Dendritic cell treated with granulocyte-macrophage colony-stimulating factor and Interleukin-4, amounts not matched to agents 40 ng/mL and 50 ng/mL, for 4 days (primary cell): ENCODE results near the gene SLC7A5.

Experiments used
- H3K27ac Mint-ChIP-seq: one replicate; pipeline ENCODE4 v1.8.0; 2022; ENCODE audit warnings: mild to moderate bottlenecking, mixed read lengths
- H3K27me3 Mint-ChIP-seq: one replicate; pipeline ENCODE4 v1.8.0; 2022; ENCODE audit warnings: mild to moderate bottlenecking, mixed read lengths
- H3K36me3 Mint-ChIP-seq: one replicate; pipeline ENCODE4 v1.8.0; 2022; ENCODE audit warnings: low read depth, mixed read lengths
- H3K4me1 Mint-ChIP-seq: one replicate; pipeline ENCODE4 v1.8.0; 2022; ENCODE audit warnings: low read depth, mixed read lengths
- H3K4me3 Mint-ChIP-seq: one replicate; pipeline ENCODE4 v1.8.0; 2022; ENCODE audit warnings: mild to moderate bottlenecking, moderate library complexity, mixed read lengths
- H3K9me3 Mint-ChIP-seq: one replicate; pipeline ENCODE4 v1.8.0; 2022; ENCODE audit warnings: mixed read lengths
- intact Hi-C: fragments of 100-400 bp; cut with micrococcal nuclease; formaldehyde crosslinking; loops from one replicate; pipeline ENCODE4 v1.15.0; 2022

SLC7A5 gene

GRCh38 chr16:87842209-87842869 lies 27.0 kb downstream of the SLC7A5 start:
- Mint-ChIP-seq H3K36me3 (peaks cover 47% of the 10 kb centered on the region), H3K9me3 (no peaks in the 10 kb centered on the region), H3K4me3 (no peak overlapping the region), H3K27ac (no peak overlapping the region), H3K4me1 (peaks cover under 1% of the 10 kb centered on the region), H3K27me3 (no peaks in the 10 kb centered on the region)
- intact Hi-C loops, result no loop called here

GRCh38 chr16:87841340-87842208 lies 27.7 kb downstream of the SLC7A5 start:
- H3K36me3 Mint-ChIP-seq, result peaks cover 47% of the 10 kb centered on the region
- H3K4me1 Mint-ChIP-seq, result peaks cover 7% of the 10 kb centered on the region
- H3K4me3 Mint-ChIP-seq, result no peak overlapping the region
- no peaks in the 10 kb centered on the region for H3K27me3 Mint-ChIP-seq
- H3K27ac Mint-ChIP-seq, result no peak overlapping the region
- intact Hi-C loops, result no loop called here
- no peaks in the 10 kb centered on the region for H3K9me3 Mint-ChIP-seq

- Mint-ChIP-seq H3K9me3 (no peaks in the 10 kb centered on the region), H3K36me3 (peaks cover 56% of the 10 kb centered on the region), H3K27ac (no peak overlapping the region), H3K4me3 (no peak overlapping the region), H3K4me1 (peaks cover 14% of the 10 kb centered on the region), H3K27me3 (no peaks in the 10 kb centered on the region)
- intact Hi-C loops, result no loop called here
Observed at GRCh38 chr16:87840271-87840978, 28.9 kb downstream of the SLC7A5 start.

- Mint-ChIP-seq H3K27me3 (no peaks in the 10 kb centered on the region), H3K4me3 (no peak overlapping the region), H3K9me3 (no peaks in the 10 kb centered on the region), H3K4me1 (peaks cover 15% of the 10 kb centered on the region), H3K36me3 (peaks cover 54% of the 10 kb centered on the region), H3K27ac (no peak overlapping the region)
- intact Hi-C loops, result no loop called here
Observed at GRCh38 chr16:87839542-87840270, 29.6 kb downstream of the SLC7A5 start.

GRCh38 chr16:87838643-87839541 lies 30.4 kb downstream of the SLC7A5 start:
- Mint-ChIP-seq H3K27me3 (no peaks in the 10 kb centered on the region), H3K36me3 (peaks cover 59% of the 10 kb centered on the region), H3K4me3 (no peak overlapping the region), H3K4me1 (peaks cover 23% of the 10 kb centered on the region), H3K27ac (no peak overlapping the region), H3K9me3 (no peaks in the 10 kb centered on the region)
- intact Hi-C loops, result no loop called here

GRCh38 chr16:87837627-87838289 lies 31.5 kb downstream of the SLC7A5 start:
- peaks cover 29% of the 10 kb centered on the region for H3K4me1 Mint-ChIP-seq
- H3K27me3 Mint-ChIP-seq, result no peaks in the 10 kb centered on the region
- intact Hi-C loops, result no loop called here
- no peak overlapping the region for H3K27ac Mint-ChIP-seq
- no peak overlapping the region for H3K4me3 Mint-ChIP-seq
- H3K36me3 Mint-ChIP-seq, result peaks cover 65% of the 10 kb centered on the region
- no peaks in the 10 kb centered on the region for H3K9me3 Mint-ChIP-seq

- intact Hi-C loops, result no loop called here
- Mint-ChIP-seq H3K4me3 (no peak overlapping the region), H3K4me1 (peaks cover 33% of the 10 kb centered on the region), H3K9me3 (no peaks in the 10 kb centered on the region), H3K36me3 (peaks cover 72% of the 10 kb centered on the region), H3K27ac (no peak overlapping the region), H3K27me3 (no peaks in the 10 kb centered on the region)
Observed at GRCh38 chr16:87836844-87837581, 32.3 kb downstream of the SLC7A5 start.

GRCh38 chr16:87836346-87836843 lies 32.9 kb downstream of the SLC7A5 start:
- peaks cover 33% of the 10 kb centered on the region for H3K4me1 Mint-ChIP-seq
- no peak overlapping the region for H3K4me3 Mint-ChIP-seq
- intact Hi-C loops, result no loop called here
- no peaks in the 10 kb centered on the region for H3K27me3 Mint-ChIP-seq
- no peaks in the 10 kb centered on the region for H3K9me3 Mint-ChIP-seq
- no peak overlapping the region for H3K27ac Mint-ChIP-seq
- H3K36me3 Mint-ChIP-seq, result peaks cover 79% of the 10 kb centered on the region

- Mint-ChIP-seq H3K27me3 (no peaks in the 10 kb centered on the region), H3K4me3 (no peak overlapping the region), H3K36me3 (peaks cover 84% of the 10 kb centered on the region), H3K27ac (no peak overlapping the region), H3K9me3 (no peaks in the 10 kb centered on the region), H3K4me1 (peaks cover 33% of the 10 kb centered on the region)
- intact Hi-C loops, result no loop called here
Observed at GRCh38 chr16:87835882-87836331, 33.4 kb downstream of the SLC7A5 start.

- intact Hi-C loops, result no loop called here
- H3K4me3 Mint-ChIP-seq, result no peak overlapping the region
- no peaks in the 10 kb centered on the region for H3K27me3 Mint-ChIP-seq
- peaks cover 33% of the 10 kb centered on the region for H3K4me1 Mint-ChIP-seq
- H3K36me3 Mint-ChIP-seq, result peaks cover 86% of the 10 kb centered on the region
- no peaks in the 10 kb centered on the region for H3K9me3 Mint-ChIP-seq
- no peak overlapping the region for H3K27ac Mint-ChIP-seq
Observed at GRCh38 chr16:87834668-87835473, 34.4 kb downstream of the SLC7A5 start.

- no peak overlapping the region for H3K27ac Mint-ChIP-seq
- no peaks in the 10 kb centered on the region for H3K9me3 Mint-ChIP-seq
- intact Hi-C loops, result no loop called here
- no peak overlapping the region for H3K4me3 Mint-ChIP-seq
- H3K27me3 Mint-ChIP-seq, result no peaks in the 10 kb centered on the region
- H3K36me3 Mint-ChIP-seq, result peaks cover 85% of the 10 kb centered on the region
- H3K4me1 Mint-ChIP-seq, result peaks cover 33% of the 10 kb centered on the region
Observed at GRCh38 chr16:87834005-87834667, 35.2 kb downstream of the SLC7A5 start.
